WI38 (cell line): ENCODE measurements around the gene DGKZ.
"Not testable (repeated sequence)": the region's sequence is repeated elsewhere in the genome, so short reads cannot be mapped to it uniquely, and the experiment has no call there.

Experiments
- H3K4me3 ChIP-seq: 2 replicates; pipeline ENCODE4 v1.5.1; 2011; ENCODE audit warnings: low read depth, mild to moderate bottlenecking, control low read depth, low read length
- CTCF ChIP-seq: IDR thresholded peaks from 2 replicates; pipeline ENCODE4 v1.5.1; 2012; ENCODE audit warnings: low read depth, mild to moderate bottlenecking, control low read depth, low read length

Gene DGKZ

DNA sequence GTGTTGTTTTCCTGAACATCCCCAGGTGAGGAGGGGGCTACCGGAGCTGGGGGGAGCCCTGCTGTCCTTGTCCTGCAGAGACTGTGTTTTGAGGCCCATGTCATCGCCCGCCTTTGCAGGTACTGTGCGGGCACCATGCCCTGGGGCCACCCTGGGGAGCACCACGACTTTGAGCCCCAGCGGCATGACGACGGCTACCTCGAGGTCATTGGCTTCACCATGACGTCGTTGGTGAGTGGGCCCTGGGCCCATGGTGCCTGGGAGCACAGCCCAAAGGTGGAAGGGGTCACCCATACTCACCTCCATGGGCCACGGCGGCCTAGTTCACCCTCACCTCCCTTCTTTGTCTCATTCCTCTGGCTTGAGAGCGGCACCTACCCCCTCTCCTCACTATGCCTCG lies 27.6 kb downstream of the DGKZ start:
- no peak for TF ChIP-seq CTCF
- no peak overlapping the region for H3K4me3 ChIP-seq

GRCh38 chr11:46375392-46376101 lies 28.3 kb downstream of the DGKZ start:
- no peak overlapping the region for H3K4me3 ChIP-seq
- TF ChIP-seq CTCF: no peak

GRCh38 chr11:46376258-46377050 lies 29.2 kb downstream of the DGKZ start:
- no peak for TF ChIP-seq CTCF
- H3K4me3 ChIP-seq: no peak overlapping the region

GRCh38 chr11:46377290-46377689 lies 30.0 kb downstream of the DGKZ start:
- TF ChIP-seq CTCF: no peak
- H3K4me3 ChIP-seq: no peak overlapping the region

GRCh38 chr11:46377831-46378230 lies 30.6 kb downstream of the DGKZ start:
- no peak overlapping the region for H3K4me3 ChIP-seq
- no peak for TF ChIP-seq CTCF

GRCh38 chr11:46378296-46378695 lies 31.0 kb downstream of the DGKZ start:
- no peak for TF ChIP-seq CTCF
- H3K4me3 ChIP-seq: no peak overlapping the region

GRCh38 chr11:46378811-46379481 lies 31.7 kb downstream of the DGKZ start:
- TF ChIP-seq CTCF: no peak
- no peak overlapping the region for H3K4me3 ChIP-seq

GRCh38 chr11:46379482-46380293 lies 32.4 kb downstream of the DGKZ start:
- not testable (repeated sequence) for H3K4me3 ChIP-seq
